ENCODE results near the gene RAC3. TPM values are rescaled to one million over a fixed set of nuclear protein-coding genes. Genes with fewer than 3 reads are reported as not detected.

The RAC3 gene
- total RNA-seq, 2 experiments from 2014 or later = 6.7 to 7.6 TPM

- POLR2A ChIA-PET = interaction anchor here (0.9 kb wide), 1 partner anchor 14 kb away, joined by 3 read pairs; no protein-coding TSS in a partner anchor
- DNase-seq (no peak), ATAC-seq (ENCODE audit: low read depth) (no peak)
Observed at GRCh38 chr17:82080048-82080788, 48.7 kb downstream of the RAC3 start.

GRCh38 chr17:82080789-82081464 lies 49.4 kb downstream of the RAC3 start:
- ATAC-seq (ENCODE audit: low read depth) = no peak
- Mint-ChIP-seq H3K27ac (no peak overlapping the region), H3K9me3 (no peaks in the 10 kb centered on the region), H3K4me1 (no peaks in the 10 kb centered on the region), H3K27me3 (peaks cover 1% of the 10 kb centered on the region), H3K4me3 (no peak overlapping the region), H3K36me3 (peaks cover 3% of the 10 kb centered on the region)
- no peak for DNase-seq
- POLR2A ChIA-PET = interaction anchor here (0.9 kb wide), 1 partner anchor 15 kb away, joined by 3 read pairs; no protein-coding TSS in a partner anchor

More at GRCh38 chr17:82080048-82080788, 48.7 kb downstream of the RAC3 start:
- Mint-ChIP-seq H3K36me3 (peaks cover 3% of the 10 kb centered on the region), H3K27me3 (peaks cover 1% of the 10 kb centered on the region), H3K27ac (no peak overlapping the region), H3K4me3 (no peak overlapping the region), H3K9me3 (no peaks in the 10 kb centered on the region), H3K4me1 (no peaks in the 10 kb centered on the region)

GRCh38 chr17:82081546-82081945 lies 50.1 kb downstream of the RAC3 start:
- H3K4me1 Mint-ChIP-seq = no peaks in the 10 kb centered on the region
- H3K36me3 Mint-ChIP-seq = peaks cover 3% of the 10 kb centered on the region
- H3K27me3 Mint-ChIP-seq = peaks cover 1% of the 10 kb centered on the region
- no peak overlapping the region for H3K4me3 Mint-ChIP-seq
- H3K27ac Mint-ChIP-seq = no peak overlapping the region
- ATAC-seq (ENCODE audit: low read depth) (no peak), DNase-seq (no peak)
- no peaks in the 10 kb centered on the region for H3K9me3 Mint-ChIP-seq
- POLR2A ChIA-PET = no interaction called here

- Mint-ChIP-seq H3K4me1 (no peaks in the 10 kb centered on the region), H3K9me3 (no peaks in the 10 kb centered on the region), H3K27ac (no peak overlapping the region), H3K27me3 (no peaks in the 10 kb centered on the region), H3K4me3 (no peak overlapping the region), H3K36me3 (peaks cover 3% of the 10 kb centered on the region)
- no peak for ATAC-seq (ENCODE audit: low read depth)
- no peak for DNase-seq
- POLR2A ChIA-PET = no interaction called here
Observed at GRCh38 chr17:82081966-82082365, 50.5 kb downstream of the RAC3 start.

- no peaks in the 10 kb centered on the region for H3K9me3 Mint-ChIP-seq
- no peak for DNase-seq
- POLR2A ChIA-PET = no interaction called here
Observed at GRCh38 chr17:82082456-82082855, 51.0 kb downstream of the RAC3 start.

GRCh38 chr17:82083009-82083408 lies 51.5 kb downstream of the RAC3 start:
- Mint-ChIP-seq H3K9me3 (no peaks in the 10 kb centered on the region), H3K4me3 (no peak overlapping the region), H3K27ac (no peak overlapping the region), H3K36me3 (peaks cover 3% of the 10 kb centered on the region), H3K4me1 (no peaks in the 10 kb centered on the region), H3K27me3 (no peaks in the 10 kb centered on the region)
- ATAC-seq (ENCODE audit: low read depth) (no peak), DNase-seq (no peak)
- POLR2A ChIA-PET = no interaction called here

More at GRCh38 chr17:82082456-82082855, 51.0 kb downstream of the RAC3 start:
- Mint-ChIP-seq H3K27ac (no peak overlapping the region), H3K4me3 (no peak overlapping the region), H3K4me1 (no peaks in the 10 kb centered on the region), H3K36me3 (peaks cover 3% of the 10 kb centered on the region), H3K27me3 (no peaks in the 10 kb centered on the region)
- ATAC-seq (ENCODE audit: low read depth) = no peak

Other genes starting within 250 kb of the RAC3 start
- gene GCGR, start 227.5 kb upstream of the RAC3 start, total RNA-seq = not detected
- gene MCRIP1, start 198.4 kb upstream of the RAC3 start, total RNA-seq = 10 to 100 TPM; 56.5 to 58.3 TPM
- not detected for gene PPP1R27, start 196.6 kb upstream of the RAC3 start, total RNA-seq
- gene P4HB, start 171.1 kb upstream of the RAC3 start, total RNA-seq = 100 to 1,000 TPM; 319 to 347 TPM
- gene ARHGDIA, start 160.3 kb upstream of the RAC3 start, total RNA-seq = 100 to 1,000 TPM; 538 to 539 TPM
- 100 to 1,000 TPM; 135 to 152 TPM for gene ALYREF, start 140.1 kb upstream of the RAC3 start, total RNA-seq
- gene ANAPC11, start 140.0 kb upstream of the RAC3 start, total RNA-seq = 100 to 1,000 TPM; 102 to 106 TPM
- gene NPB, start 129.4 kb upstream of the RAC3 start, total RNA-seq = 1 to 10 TPM in 1 of 2 experiments, under 1 TPM in 1; 0.47 to 1.0 TPM
- 10 to 100 TPM; 39.3 to 44.5 TPM for gene PCYT2, start 120.3 kb upstream of the RAC3 start, total RNA-seq
- 10 to 100 TPM; 64.8 to 65.2 TPM for gene SIRT7, start 113.5 kb upstream of the RAC3 start, total RNA-seq
- gene MAFG, start 103.9 kb upstream of the RAC3 start, total RNA-seq = 10 to 100 TPM; 18.3 to 20.4 TPM
- gene PYCR1, start 94.4 kb upstream of the RAC3 start, total RNA-seq = 10 to 100 TPM; 12.1 to 17.8 TPM
- not detected for gene MYADML2, start 84.4 kb upstream of the RAC3 start, total RNA-seq
- gene NOTUM, start 70.5 kb upstream of the RAC3 start, total RNA-seq = under 1 TPM; 0.25 to 0.26 TPM
- 10 to 100 TPM; 34.4 to 35.1 TPM for gene ASPSCR1, start 54.0 kb upstream of the RAC3 start, total RNA-seq
- 10 to 100 TPM; 62.0 to 64.7 TPM for gene CENPX, start 8.8 kb upstream of the RAC3 start, total RNA-seq
- 10 to 100 TPM; 41.6 to 45.1 TPM for gene LRRC45, start 8.4 kb upstream of the RAC3 start, total RNA-seq
- 100 to 1,000 TPM; 110 to 115 TPM for gene DCXR, start 6.0 kb downstream of the RAC3 start, total RNA-seq
- gene RFNG, start 20.1 kb downstream of the RAC3 start, total RNA-seq = 10 to 100 TPM; 28.7 to 28.8 TPM
- 10 to 100 TPM; 76.0 to 79.8 TPM for gene GPS1, start 20.2 kb downstream of the RAC3 start, total RNA-seq
- gene DUS1L, start 34.1 kb downstream of the RAC3 start, total RNA-seq = 100 to 1,000 TPM; 126 to 130 TPM
- 100 to 1,000 TPM; 154 to 163 TPM for gene FASN, start 66.6 kb downstream of the RAC3 start, total RNA-seq
- 10 to 100 TPM; 79.5 to 81.7 TPM for gene CCDC57, start 181.2 kb downstream of the RAC3 start, total RNA-seq
- gene SLC16A3, start 197.4 kb downstream of the RAC3 start, total RNA-seq = 100 to 1,000 TPM; 195 to 211 TPM
- gene CSNK1D, start 242.0 kb downstream of the RAC3 start, total RNA-seq = 100 to 1,000 TPM; 135 to 140 TPM